A673 (cell line): ENCODE data around the gene SPDYE4. TPM values are rescaled to one million over a fixed set of nuclear protein-coding genes. Genes with fewer than 3 reads are reported as not detected.

Experiments
- BruUV-seq: library from RNA; stranded (reverse); fragments of 400-500 nt; replicated peaks from 2 replicates; lab custom pipeline; 2021; lab: Mats Ljungman, UMichigan
- CTCF ChIA-PET: fragments of 300-600 bp; sonication (Branson Sonifier 250); formaldehyde crosslinking; loops from one replicate; lab custom pipeline; 2022; ENCODE audit warnings: antibody characterized with exemption; lab: Charles Lee
- POLR2A ChIA-PET: fragments of 300-600 bp; sonication (Branson Sonifier 250); formaldehyde crosslinking; loops from one replicate; lab custom pipeline; 2022; ENCODE audit warnings: antibody characterized with exemption; ENCODE audit not compliant: low non-redundant PET; lab: Charles Lee
- DNase-seq: peaks from one replicate; pipeline ENCODE4 v3.0.0-alpha.2; 2015; ENCODE audit warnings: low spot score
- H3K27ac ChIP-seq: fragments of 200-600 bp; sonication (generic); 2 replicates; pipeline ENCODE4 v1.5.1; 2016; ENCODE audit warnings: mixed run types, low read depth, mild to moderate bottlenecking, mixed read lengths, antibody characterized with exemption, low read length; ENCODE audit not compliant: poor library complexity, severe bottlenecking
- H3K27me3 ChIP-seq: fragments of 200-600 bp; sonication (generic); replicated peaks from 2 replicates; pipeline ENCODE4 v1.6.1; 2017; ENCODE audit warnings: mixed run types, low read depth, mild to moderate bottlenecking, mixed read lengths, antibody characterized with exemption, low read length; ENCODE audit not compliant: insufficient read depth, poor library complexity
- H3K36me3 ChIP-seq: fragments of 200-600 bp; sonication (generic); 2 replicates; pipeline ENCODE4 v1.6.1; 2016; ENCODE audit warnings: mixed run types, mild to moderate bottlenecking, mixed read lengths, antibody characterized with exemption, low read length; ENCODE audit not compliant: insufficient read depth, poor library complexity, severe bottlenecking
- H3K4me1 ChIP-seq: fragments of 200-600 bp; sonication (generic); 2 replicates; pipeline ENCODE4 v1.6.1; 2017; ENCODE audit warnings: mixed run types, mild to moderate bottlenecking, mixed read lengths, antibody characterized with exemption, low read length; ENCODE audit not compliant: insufficient read depth, poor library complexity, severe bottlenecking
- H3K4me3 ChIP-seq: fragments of 200-600 bp; sonication (generic); 2 replicates; pipeline ENCODE4 v1.5.1; 2016; ENCODE audit warnings: low read depth, mixed run types, mild to moderate bottlenecking, mixed read lengths, low read length; ENCODE audit not compliant: poor library complexity, severe bottlenecking
- H3K9me3 ChIP-seq: fragments of 200-600 bp; sonication (generic); 2 replicates; pipeline ENCODE4 v1.6.1; 2016; ENCODE audit warnings: mixed run types, low read depth, mild to moderate bottlenecking, mixed read lengths, antibody characterized with exemption, low read length; ENCODE audit not compliant: poor library complexity, severe bottlenecking
- CTCF ChIP-seq: fragments of 300-800, 200-600 bp; sonication (generic); conservative IDR thresholded peaks from 2 replicates; pipeline ENCODE4 v1.5.1; 2017; ENCODE audit warnings: low read depth, mild to moderate bottlenecking, antibody characterized with exemption, low read length, moderate library complexity, mixed read lengths
- EZH2 ChIP-seq: fragments of 200-600 bp; sonication (generic); IDR thresholded peaks from 2 replicates; pipeline ENCODE4 v1.6.1; 2017; ENCODE audit warnings: borderline replicate concordance, low read depth, mild to moderate bottlenecking, mixed read lengths, antibody characterized with exemption, low read length; ENCODE audit not compliant: poor library complexity, severe bottlenecking
- intact Hi-C: fragments of 100-400 bp; cut with micrococcal nuclease; formaldehyde crosslinking; loops from one replicate; pipeline ENCODE4 v1.10.0; 2022; ENCODE audit not compliant: unreplicated experiment
- total RNA-seq: library from RNA; stranded (reverse); gene quantifications from 2 replicates; pipeline ENCODE4 v1.2.3, GENCODE V29; 2021

SPDYE4 gene
- total RNA-seq, 1 experiment from 2014 or later, result not detected

- TF ChIP-seq EZH2, result no peak
- no peak for TF ChIP-seq CTCF
- Histone ChIP-seq H3K9me3 (no peaks in the 10 kb centered on the region), H3K4me1 (no peaks in the 10 kb centered on the region), H3K27me3 (no peaks in the 10 kb centered on the region), H3K36me3 (no peaks in the 10 kb centered on the region), H3K27ac (no peak overlapping the region), H3K4me3 (no peak overlapping the region)
- no TSS peak for BruUV-seq
- POLR2A ChIA-PET, result interaction anchor here (0.8 kb wide), 1 partner anchor 98 kb away, joined by 3 read pairs; no protein-coding TSS in a partner anchor
- CTCF ChIA-PET, result no interaction called here
- intact Hi-C loops, result no loop called here
- DNase-seq, result no peak
Measured at GRCh38 chr17:8728251-8728938, 30.0 kb downstream of the SPDYE4 start.

GRCh38 chr17:8726941-8727555, 31.3 kb downstream of the SPDYE4 start:
- POLR2A ChIA-PET, result no interaction called here
- Histone ChIP-seq H3K9me3 (no peaks in the 10 kb centered on the region), H3K4me1 (no peaks in the 10 kb centered on the region), H3K4me3 (no peak overlapping the region), H3K36me3 (no peaks in the 10 kb centered on the region), H3K27me3 (no peaks in the 10 kb centered on the region), H3K27ac (no peak overlapping the region)
- CTCF ChIA-PET, result no interaction called here
- TF ChIP-seq CTCF (no peak), EZH2 (no peak)
- no TSS peak for BruUV-seq
- DNase-seq, result no peak
- intact Hi-C loops, result no loop called here

- intact Hi-C loops, result no loop called here
- CTCF ChIA-PET, result no interaction called here
Measured at GRCh38 chr17:8725881-8726876, 32.2 kb downstream of the SPDYE4 start.

More at GRCh38 chr17:8725881-8726876, 32.2 kb downstream of the SPDYE4 start:
- no peak overlapping the region for H3K4me3 ChIP-seq
- POLR2A ChIA-PET, result no interaction called here
- no peak for DNase-seq
- no peaks in the 10 kb centered on the region for H3K36me3 ChIP-seq
- H3K27me3 ChIP-seq, result no peaks in the 10 kb centered on the region
- no peak overlapping the region for H3K27ac ChIP-seq
- no peaks in the 10 kb centered on the region for H3K4me1 ChIP-seq
- H3K9me3 ChIP-seq, result no peaks in the 10 kb centered on the region
- no TSS peak for BruUV-seq
- TF ChIP-seq CTCF (no peak), EZH2 (no peak)
